OCI-LY7 (cell line): ENCODE data around the gene MSANTD3. TPM values are rescaled to one million over a fixed set of nuclear protein-coding genes. Genes with fewer than 3 reads are reported as not detected.

Experiments
- BruUV-seq: library from RNA; stranded (reverse); fragments of 400-500 nt; replicated peaks from 2 replicates; lab custom pipeline; 2021; lab: Mats Ljungman, UMichigan
- CTCF ChIA-PET: fragments of 300-600 bp; sonication (Branson Sonifier 250); formaldehyde crosslinking; loops from one replicate; lab custom pipeline; 2022; ENCODE audit warnings: antibody characterized with exemption; ENCODE audit not compliant: unreplicated experiment; lab: Charles Lee
- POLR2A ChIA-PET: fragments of 300-600 bp; sonication (Branson Sonifier 250); formaldehyde crosslinking; loops from one replicate; lab custom pipeline; 2022; ENCODE audit warnings: antibody characterized with exemption; lab: Charles Lee
- DNase-seq: peaks from one replicate; pipeline ENCODE4 v3.0.0-alpha.2; 2015; ENCODE audit warnings: low spot score
- H2AFZ ChIP-seq: fragments of 200-600 bp; sonication (generic), shearing (Covaris generic); 2 replicates; pipeline ENCODE4 v1.6.1; 2014; ENCODE audit warnings: mild to moderate bottlenecking, antibody characterized with exemption, low read length, moderate library complexity
- H3K27ac ChIP-seq: fragments of 200-600 bp; sonication (generic); 2 replicates; pipeline ENCODE4 v1.5.1; 2014; ENCODE audit warnings: mixed run types, low read depth, mild to moderate bottlenecking, moderate library complexity, low read length, inconsistent platforms; ENCODE audit not compliant: poor library complexity, severe bottlenecking
- H3K36me3 ChIP-seq: fragments of 200-600 bp; sonication (generic); 2 replicates; pipeline ENCODE4 v1.6.1; 2014; ENCODE audit warnings: mild to moderate bottlenecking, antibody characterized with exemption, low read length, moderate library complexity, mixed read lengths; ENCODE audit not compliant: insufficient read depth
- H3K4me1 ChIP-seq: fragments of 200-600 bp; sonication (generic); 2 replicates; pipeline ENCODE4 v1.5.1; 2014; ENCODE audit warnings: mild to moderate bottlenecking, low read length; ENCODE audit not compliant: insufficient read depth, poor library complexity, severe bottlenecking
- H3K4me2 ChIP-seq: fragments of 200-600 bp; sonication (generic); 2 replicates; pipeline ENCODE4 v1.6.1; 2014; ENCODE audit warnings: mild to moderate bottlenecking, low read length
- H3K4me3 ChIP-seq: fragments of 200-600 bp; sonication (generic); 2 replicates; pipeline ENCODE4 v1.5.1; 2014; ENCODE audit warnings: mild to moderate bottlenecking, low read depth, low read length; ENCODE audit not compliant: poor library complexity, severe bottlenecking
- H3K79me2 ChIP-seq: fragments of 200-600 bp; sonication (generic); 2 replicates; pipeline ENCODE4 v1.6.1; 2016; ENCODE audit warnings: low read depth, mild to moderate bottlenecking, low read length, moderate library complexity, mixed read lengths; ENCODE audit not compliant: insufficient read depth
- H3K9me2 ChIP-seq: fragments of 200-600 bp; sonication (generic); 2 replicates; pipeline ENCODE4 v1.6.1; 2016; ENCODE audit warnings: mild to moderate bottlenecking, low read length, mixed read lengths; ENCODE audit not compliant: insufficient read depth
- H3K9me3 ChIP-seq: fragments of 200-600 bp; sonication (generic); 2 replicates; pipeline ENCODE4 v1.6.1; 2014; ENCODE audit warnings: mild to moderate bottlenecking, mixed run types, low read length, mixed read lengths
- H4K20me1 ChIP-seq: fragments of 200-600 bp; sonication (generic); 2 replicates; pipeline ENCODE4 v1.6.1; 2014; ENCODE audit warnings: mild to moderate bottlenecking, antibody characterized with exemption, low read length, moderate library complexity, mixed read lengths; ENCODE audit not compliant: insufficient read depth
- CTCF ChIP-seq: fragments of 200-600 bp; sonication (generic); conservative IDR thresholded peaks from 2 replicates; pipeline ENCODE4 v1.5.1; 2014; ENCODE audit warnings: mild to moderate bottlenecking, antibody characterized with exemption, low read length, moderate library complexity, mixed read lengths
- EZH2phosphoT487 ChIP-seq: fragments of 200-600 bp; sonication (generic); IDR thresholded peaks from 2 replicates; pipeline ENCODE4 v1.6.1; 2018; ENCODE audit warnings: low read depth, borderline replicate concordance, mild to moderate bottlenecking, mixed run types, antibody characterized with exemption, low read length, moderate library complexity, mixed read lengths
- intact Hi-C: fragments of 100-400 bp; cut with micrococcal nuclease; formaldehyde crosslinking; loops from one replicate; pipeline ENCODE4 v1.10.0; 2022; ENCODE audit not compliant: unreplicated experiment
- total RNA-seq, 2 experiments: library from RNA; depleted of rRNA in 1 of 2; stranded (reverse); fragments of >200 nt in 1 of 2; shearing (Covaris generic) in 1 of 2; gene quantifications; 2 replicates each; pipeline ENCODE4 v1.2.3, GENCODE V29; 2014 to 2022

Gene MSANTD3
- total RNA-seq, 2 experiments from 2014 or later, result 30.5 to 38.0 TPM

- Histone ChIP-seq H4K20me1 (no peaks in the 10 kb centered on the region), H3K27ac (no peak overlapping the region), H3K9me3 (no peaks in the 10 kb centered on the region), H3K9me2 (no peaks in the 10 kb centered on the region), H3K4me3 (no peak overlapping the region), H3K36me3 (no peaks in the 10 kb centered on the region), H3K4me2 (no peak overlapping the region), H2AFZ (no peak overlapping the region), H3K79me2 (no peaks in the 10 kb centered on the region), H3K4me1 (no peaks in the 10 kb centered on the region)
- DNase-seq, result no peak
- BruUV-seq, result no TSS peak
- ChIA-PET CTCF (no interaction called here), POLR2A (interaction anchor here (1.5 kb wide), 1 partner anchor 9 kb away, joined by 4 read pairs; the partner anchor contains the start of gene MSANTD3)
- intact Hi-C loops, result loop anchor here (10.0 kb wide), 1 partner anchor 158 kb away; no protein-coding TSS in a partner anchor
- TF ChIP-seq EZH2phosphoT487 (no peak), CTCF (no peak)
Observed at GRCh38 chr9:100436571-100436970, 9.6 kb downstream of the MSANTD3 start.

- ChIA-PET CTCF (no interaction called here), POLR2A (interaction anchor here (0.6 to 1.6 kb wide), 3 partner anchors 11 to 1264 kb away, joined by 3 to 4 read pairs (median 4); partner anchors contain the start of gene MSANTD3)
- H3K27ac ChIP-seq, result no peak overlapping the region
- no peak overlapping the region for H2AFZ ChIP-seq
- no peaks in the 10 kb centered on the region for H4K20me1 ChIP-seq
- H3K4me1 ChIP-seq, result no peaks in the 10 kb centered on the region
- BruUV-seq, result no TSS peak
- no peaks in the 10 kb centered on the region for H3K9me3 ChIP-seq
- intact Hi-C loops, result loop anchor here (10.0 kb wide), 1 partner anchor 157 kb away; no protein-coding TSS in a partner anchor
- H3K36me3 ChIP-seq, result peaks cover 8% of the 10 kb centered on the region; the same call in 1 of the 2 replicates
- H3K79me2 ChIP-seq, result no peaks in the 10 kb centered on the region
- TF ChIP-seq CTCF (peak; percentile 97), EZH2phosphoT487 (no peak)
- H3K4me2 ChIP-seq, result no peak overlapping the region
- H3K4me3 ChIP-seq, result no peak overlapping the region
- H3K9me2 ChIP-seq, result no peaks in the 10 kb centered on the region
- DNase-seq, result peak; percentile 76
Observed at GRCh38 chr9:100437860-100438805, 11.2 kb downstream of the MSANTD3 start.
